KMS-11 (cell line): ENCODE data around the gene GVQW3.

ENCODE experiments used
- H2AFZ ChIP-seq: fragments of 200-600 bp; sonication (generic); 2 replicates; pipeline ENCODE4 v1.6.1; 2016; ENCODE audit warnings: antibody characterized with exemption, mixed run types, low read depth
- H3K27ac ChIP-seq: fragments of 200-600 bp; sonication (generic); 2 replicates; pipeline ENCODE4 v1.6.1; 2016; ENCODE audit warnings: mild to moderate bottlenecking, mixed run types
- H3K27me3 ChIP-seq: fragments of 200-600 bp; sonication (generic); 2 replicates; pipeline ENCODE4 v1.6.1; 2017; ENCODE audit warnings: mild to moderate bottlenecking, low read depth, mixed run types, moderate library complexity; ENCODE audit not compliant: insufficient read depth
- H3K36me3 ChIP-seq: fragments of 200-600 bp; sonication (generic); 2 replicates; pipeline ENCODE4 v1.6.1; 2017; ENCODE audit warnings: mild to moderate bottlenecking, mixed run types; ENCODE audit not compliant: insufficient read depth
- H3K4me1 ChIP-seq: fragments of 200-600 bp; sonication (generic); 2 replicates; pipeline ENCODE4 v1.6.1; 2016; ENCODE audit warnings: mild to moderate bottlenecking, low read depth, mixed run types; ENCODE audit not compliant: poor library complexity, severe bottlenecking
- H3K4me2 ChIP-seq: fragments of 200-600 bp; sonication (generic); 2 replicates; pipeline ENCODE4 v1.7.0; 2016; ENCODE audit warnings: mild to moderate bottlenecking, mixed run types
- H3K4me3 ChIP-seq: fragments of 200-600 bp; sonication (generic); IDR thresholded peaks from 2 replicates; pipeline ENCODE4 v1.6.1; 2017; ENCODE audit warnings: low read depth, low read length, mixed read lengths; ENCODE audit not compliant: insufficient read depth
- H3K79me2 ChIP-seq: fragments of 200-600 bp; sonication (generic); 2 replicates; pipeline ENCODE4 v1.6.1; 2016; ENCODE audit warnings: low read depth, mixed run types; ENCODE audit not compliant: insufficient read depth
- H3K9ac ChIP-seq: fragments of 200-600 bp; sonication (generic); 2 replicates; pipeline ENCODE4 v1.6.1; 2016; ENCODE audit warnings: mild to moderate bottlenecking, mixed run types
- H4K20me1 ChIP-seq: fragments of 200-600 bp; sonication (generic); 2 replicates; pipeline ENCODE4 v1.6.1; 2016; ENCODE audit warnings: mild to moderate bottlenecking, mixed run types; ENCODE audit not compliant: insufficient read depth
- CTCF ChIP-seq: fragments of 200-600 bp; sonication (generic); conservative IDR thresholded peaks from 2 replicates; pipeline ENCODE4 v1.6.1; 2017; ENCODE audit warnings: low read depth, mild to moderate bottlenecking, antibody characterized with exemption, low read length, moderate library complexity, mixed read lengths

Gene GVQW3

DNA sequence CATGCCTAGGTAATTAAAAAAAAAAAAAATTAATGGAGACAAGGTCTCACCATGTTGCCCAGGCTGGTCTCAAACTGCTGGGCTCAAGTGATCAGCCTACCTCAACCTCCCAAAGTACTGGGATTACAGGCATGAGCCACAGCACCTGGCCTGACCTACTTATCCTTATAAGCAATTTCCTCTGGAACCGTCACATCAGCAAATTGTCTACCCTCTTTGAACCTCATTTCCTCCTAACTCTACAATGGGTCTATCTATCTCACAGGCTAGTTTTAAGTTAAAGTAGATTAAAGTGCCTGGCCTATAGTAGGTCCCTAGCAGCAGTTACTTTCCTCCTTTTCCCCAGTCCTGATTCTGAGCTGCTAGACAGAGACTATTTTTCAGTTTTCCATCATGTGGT is 43.7 kb upstream of the GVQW3 start:
- Histone ChIP-seq H3K4me1 (peaks cover 5% of the 10 kb centered on the region), H3K4me2 (no peak overlapping the region), H2AFZ (no peak overlapping the region), H4K20me1 (no peaks in the 10 kb centered on the region), H3K79me2 (no peaks in the 10 kb centered on the region), H3K27ac (no peak overlapping the region), H3K4me3 (no peak overlapping the region), H3K9ac (no peak overlapping the region), H3K27me3 (no peaks in the 10 kb centered on the region), H3K36me3 (no peaks in the 10 kb centered on the region)
- TF ChIP-seq CTCF, result no peak

DNA sequence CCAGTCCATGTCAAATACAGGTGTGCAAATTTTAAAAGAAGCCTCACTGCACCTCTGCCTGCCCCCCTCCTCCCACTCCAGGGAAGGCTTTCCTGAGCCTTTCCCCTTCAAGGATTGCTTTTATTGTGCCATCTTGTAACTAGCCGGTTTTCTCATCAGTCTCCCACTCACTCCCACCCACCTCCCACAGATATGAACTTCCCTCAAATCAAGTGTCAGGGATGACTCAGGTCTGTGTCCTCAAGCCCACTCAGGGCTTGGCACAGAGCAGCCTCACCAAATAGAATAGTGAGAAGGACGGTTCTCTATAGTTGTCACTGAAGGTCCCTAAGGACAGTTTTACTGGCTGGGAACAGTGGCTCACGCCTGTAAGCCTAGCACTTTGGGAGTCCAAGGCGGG is 43.2 kb upstream of the GVQW3 start:
- no peaks in the 10 kb centered on the region for H3K79me2 ChIP-seq
- no peak overlapping the region for H2AFZ ChIP-seq
- H3K4me3 ChIP-seq, result no peak overlapping the region
- peaks cover 5% of the 10 kb centered on the region for H3K4me1 ChIP-seq
- TF ChIP-seq CTCF, result no peak
- no peak overlapping the region for H3K9ac ChIP-seq
- H3K36me3 ChIP-seq, result no peaks in the 10 kb centered on the region
- no peak overlapping the region for H3K4me2 ChIP-seq
- H3K27me3 ChIP-seq, result no peaks in the 10 kb centered on the region
- H4K20me1 ChIP-seq, result no peaks in the 10 kb centered on the region
- H3K27ac ChIP-seq, result no peak overlapping the region

- no peaks in the 10 kb centered on the region for H3K36me3 ChIP-seq
- no peak overlapping the region for H2AFZ ChIP-seq
- H3K27me3 ChIP-seq, result no peaks in the 10 kb centered on the region
- no peak overlapping the region for H3K4me2 ChIP-seq
- H3K4me3 ChIP-seq, result no peak overlapping the region
- H3K79me2 ChIP-seq, result no peaks in the 10 kb centered on the region
- H3K4me1 ChIP-seq, result peaks cover 5% of the 10 kb centered on the region
- H4K20me1 ChIP-seq, result no peaks in the 10 kb centered on the region
- TF ChIP-seq CTCF, result no peak
- H3K27ac ChIP-seq, result no peak overlapping the region
- H3K9ac ChIP-seq, result no peak overlapping the region
Measured at GRCh38 chr11:76339221-76339620, 41.9 kb upstream of the GVQW3 start.

- no peaks in the 10 kb centered on the region for H3K4me1 ChIP-seq
- H3K36me3 ChIP-seq, result no peaks in the 10 kb centered on the region; the same call in 1 of the 2 replicates
- no peaks in the 10 kb centered on the region for H3K79me2 ChIP-seq
- TF ChIP-seq CTCF, result no peak
- H3K4me3 ChIP-seq, result no peak overlapping the region
- no peak overlapping the region for H3K27ac ChIP-seq
- no peak overlapping the region for H2AFZ ChIP-seq
- H3K4me2 ChIP-seq, result no peak overlapping the region
- no peaks in the 10 kb centered on the region for H4K20me1 ChIP-seq
- no peak overlapping the region for H3K9ac ChIP-seq
- H3K27me3 ChIP-seq, result no peaks in the 10 kb centered on the region
Measured at GRCh38 chr11:76347466-76347865, 33.7 kb upstream of the GVQW3 start.
